ENCODE measurements around the gene RPL37A. TPM values are rescaled to one million over a fixed set of nuclear protein-coding genes. Genes with fewer than 3 reads are reported as not detected.

Gene RPL37A
- total and polyA plus RNA-seq, 4 donors, result 2,015 to 4,048 (median 2,822) TPM

GRCh38 chr2:216495656-216496055 lies 3.0 kb upstream of the RPL37A start:
- WGBS, 2 donors, result 26 to 64% methylated on average over 2 of the region's 2 CpGs
- no peaks in the 10 kb centered on the region for H3K9me3 ChIP-seq (ENCODE audit: control insufficient read depth in 4 of 4, insufficient read depth in 3 of 4, low read length in 3 of 4)
- H3K4me1 ChIP-seq (ENCODE audit: control insufficient read depth in 5 of 5, insufficient read depth in 5 of 5, low read length in 5 of 5), result peaks cover 3 to 32% (median 19%) of the 10 kb centered on the region in 5 donors
- no peak overlapping the region for H3K4me3 ChIP-seq
- H3K27ac ChIP-seq (ENCODE audit: low read depth in 1 of 2, low read length in 1 of 2), result no peak overlapping the region
- no peaks in the 10 kb centered on the region for H3K27me3 ChIP-seq (ENCODE audit: control insufficient read depth in 3 of 3, insufficient read depth in 3 of 3, low read length in 2 of 3)
- TF ChIP-seq CTCF (IDR thresholded peaks at IDR 0.05; ENCODE audit: control extremely low read depth, extremely low read depth), result no peak
- H3K36me3 ChIP-seq (ENCODE audit: control insufficient read depth in 4 of 4, insufficient read depth in 4 of 4, low read length in 4 of 4), result peaks cover 2 to 19% (median 10%) of the 10 kb centered on the region in 4 donors
- no peak for ATAC-seq (ENCODE audit: insufficient read depth, low FRiP score)
- no peak overlapping the region for H3K9ac ChIP-seq (ENCODE audit: insufficient read depth in 1 of 2, low read length in 2 of 2)
- DNase-seq, result no peak

- no peak for TF ChIP-seq CTCF (IDR thresholded peaks at IDR 0.05; ENCODE audit: control extremely low read depth, extremely low read depth)
- 74 to 77% methylated on average over 6 of the region's 6 CpGs for WGBS, 2 donors
- Histone ChIP-seq H3K9me3 (ENCODE audit: control insufficient read depth in 4 of 4, insufficient read depth in 3 of 4, low read length in 3 of 4) (no peaks in the 10 kb centered on the region), H3K27me3 (ENCODE audit: control insufficient read depth in 3 of 3, insufficient read depth in 3 of 3, low read length in 2 of 3) (no peaks in the 10 kb centered on the region), H3K4me3 (peak overlapping the region; percentile 70), H3K4me1 (ENCODE audit: control insufficient read depth in 5 of 5, insufficient read depth in 5 of 5, low read length in 5 of 5) (peaks cover 3 to 27% (median 18%) of the 10 kb centered on the region in 5 donors), H3K36me3 (ENCODE audit: control insufficient read depth in 4 of 4, insufficient read depth in 4 of 4, low read length in 4 of 4) (peaks cover 9 to 36% (median 24%) of the 10 kb centered on the region in 4 donors), H3K27ac (ENCODE audit: low read depth in 1 of 2, low read length in 1 of 2) (peak overlapping the region; percentile 87 to 88), H3K9ac (ENCODE audit: insufficient read depth in 1 of 2, low read length in 2 of 2) (peak overlapping the region in 1 of 2 donors; percentile 78)
- no peak for ATAC-seq (ENCODE audit: insufficient read depth, low FRiP score)
- no peak for DNase-seq
Measured at GRCh38 chr2:216497382-216498069, 1.1 kb upstream of the RPL37A start.

- no peak for ATAC-seq (ENCODE audit: insufficient read depth, low FRiP score)
- peaks cover 5 to 22% (median 20%) of the 10 kb centered on the region in 5 donors for H3K4me1 ChIP-seq (ENCODE audit: control insufficient read depth in 5 of 5, insufficient read depth in 5 of 5, low read length in 5 of 5)
- TF ChIP-seq CTCF (IDR thresholded peaks at IDR 0.05; ENCODE audit: control extremely low read depth, extremely low read depth), result no peak
- 17 to 28% methylated on average over 6 of the region's 6 CpGs for WGBS, 2 donors
- H3K9me3 ChIP-seq (ENCODE audit: control insufficient read depth in 4 of 4, insufficient read depth in 3 of 4, low read length in 3 of 4), result no peaks in the 10 kb centered on the region
- H3K9ac ChIP-seq (ENCODE audit: insufficient read depth in 1 of 2, low read length in 2 of 2), result peak overlapping the region; percentile 78 to 97
- peak overlapping the region; percentile 87 to 88 for H3K27ac ChIP-seq (ENCODE audit: low read depth in 1 of 2, low read length in 1 of 2)
- peak overlapping the region; percentile 70 for H3K4me3 ChIP-seq
- peaks cover 13 to 41% (median 29%) of the 10 kb centered on the region in 4 donors for H3K36me3 ChIP-seq (ENCODE audit: control insufficient read depth in 4 of 4, insufficient read depth in 4 of 4, low read length in 4 of 4)
- H3K27me3 ChIP-seq (ENCODE audit: control insufficient read depth in 3 of 3, insufficient read depth in 3 of 3, low read length in 2 of 3), result no peaks in the 10 kb centered on the region
- peak in 2 of 3 donors; percentile 66 to 71 for DNase-seq
Measured at GRCh38 chr2:216498070-216498378, 620 bp upstream of the RPL37A start.
